NOMO-1 (cell line): ENCODE data around the gene MAOA.

Experiments used
- DNase-seq, 2 experiments: peaks; one replicate each; lab custom pipeline; 2025; ENCODE audit not compliant: unreplicated experiment in 2 of 2; lab: John Stamatoyannopoulos, UW

MAOA gene

GRCh38 chrX:43745938-43746721 is 90.0 kb downstream of the MAOA start:
- DNase-seq, result no peak

GRCh38 chrX:43747476-43747875 is 91.4 kb downstream of the MAOA start:
- DNase-seq, result no peak

- peak; percentile 66 to 71 for DNase-seq
Observed at GRCh38 chrX:43750248-43750676, 94.2 kb downstream of the MAOA start.

GRCh38 chrX:43753637-43754036 is 97.5 kb downstream of the MAOA start:
- DNase-seq, result no peak

GRCh38 chrX:43756076-43756475 is 100.0 kb downstream of the MAOA start:
- DNase-seq, result no peak

GRCh38 chrX:43758044-43758443 is 101.9 kb downstream of the MAOA start:
- DNase-seq, result no peak

GRCh38 chrX:43785930-43786591 is 130.0 kb downstream of the MAOA start:
- no peak for DNase-seq
